GM23338 (cell line): ENCODE results near the gene UFD1. TPM values are rescaled to one million over a fixed set of nuclear protein-coding genes. Genes with fewer than 3 reads are reported as not detected.

Experiments used
- EZH2 ChIP-seq: fragments of 200-600 bp; sonication (generic); IDR thresholded peaks from one replicate; pipeline ENCODE4 v1.8.0; 2017; ENCODE audit warnings: antibody characterized with exemption, mild to moderate bottlenecking, low read depth; ENCODE audit not compliant: unreplicated experiment
- EZH2phosphoT487 ChIP-seq: fragments of 200-600 bp; sonication (generic); IDR thresholded peaks from one replicate; pipeline ENCODE4 v1.8.1; 2018; ENCODE audit warnings: antibody characterized with exemption; ENCODE audit not compliant: unreplicated experiment
- JUNB ChIP-seq: IDR thresholded peaks from one replicate; pipeline ENCODE4 v1.6.1; 2016; ENCODE audit warnings: antibody characterized with exemption; ENCODE audit not compliant: unreplicated experiment
- ZNF114 ChIP-seq: fragments of 250-450 bp; sonication (Bioruptor Pico); IDR thresholded peaks from 2 replicates; pipeline ENCODE4 v1.5.0; 2020; ENCODE audit warnings: mild to moderate bottlenecking, moderate library complexity
- polyA plus RNA-seq: library from polyadenylated mRNA; unstranded; fragments of >200 nt; fragmentation: Nextera tagmentation; extraction: Ambion mirVana; gene quantifications from 2 replicates; pipeline ENCODE4 v1.2.1, GENCODE V29; 2016
- total RNA-seq: library from RNA; depleted of rRNA; stranded (reverse); fragments of >200 nt; shearing (Covaris generic); gene quantifications from 2 replicates; pipeline ENCODE4 v1.2.3, GENCODE V29; 2014
- TF ChIP-seq, protein P1 (sequence below): fragments of 250-450 bp; sonication (Bioruptor Pico); IDR thresholded peaks from 2 replicates; pipeline ENCODE4 v1.5.0; 2020; ENCODE audit warnings: mild to moderate bottlenecking, moderate library complexity
- TF ChIP-seq, protein P2 (sequence below), 2 experiments: fragments of 200-600 bp in 1 of 2; sonication (generic) in 1 of 2; conservative IDR thresholded peaks; 2 replicates each; pipeline versions ENCODE4 v1.5.1 to v1.6.1; 2016 to 2017; ENCODE audit warnings: antibody characterized with exemption in 2 of 2, low read depth in 2 of 2, mild to moderate bottlenecking in 2 of 2, moderate library complexity in 1 of 2
- TF ChIP-seq, protein P3 (sequence below): IDR thresholded peaks from 2 replicates; pipeline ENCODE4 v1.6.1; 2016; ENCODE audit warnings: antibody characterized with exemption

The UFD1 gene
- total and polyA plus RNA-seq, 2 experiments from 2014 or later = 53.5 to 93.8 TPM

DNA sequence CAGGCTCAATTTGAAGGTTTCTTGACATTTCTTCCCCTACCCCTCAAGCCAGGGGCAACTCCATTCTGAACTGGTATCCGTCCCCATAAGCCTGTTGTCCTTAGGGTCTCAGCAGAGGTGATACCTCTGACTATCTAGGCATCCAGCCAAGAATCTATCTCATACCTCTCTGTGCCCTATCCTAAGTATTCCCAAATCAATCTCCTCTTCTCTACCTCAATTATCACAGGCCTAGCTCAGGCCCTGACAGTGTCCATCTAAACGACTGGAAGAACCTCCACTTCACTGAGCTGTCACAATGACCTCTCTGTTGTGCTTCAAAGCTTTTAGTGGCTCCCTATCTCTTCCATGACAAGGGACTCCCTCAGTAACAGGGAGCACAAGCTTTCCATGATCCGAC, 74.3 kb downstream of the UFD1 start (continued):
- TF ChIP-seq, protein P1, sequence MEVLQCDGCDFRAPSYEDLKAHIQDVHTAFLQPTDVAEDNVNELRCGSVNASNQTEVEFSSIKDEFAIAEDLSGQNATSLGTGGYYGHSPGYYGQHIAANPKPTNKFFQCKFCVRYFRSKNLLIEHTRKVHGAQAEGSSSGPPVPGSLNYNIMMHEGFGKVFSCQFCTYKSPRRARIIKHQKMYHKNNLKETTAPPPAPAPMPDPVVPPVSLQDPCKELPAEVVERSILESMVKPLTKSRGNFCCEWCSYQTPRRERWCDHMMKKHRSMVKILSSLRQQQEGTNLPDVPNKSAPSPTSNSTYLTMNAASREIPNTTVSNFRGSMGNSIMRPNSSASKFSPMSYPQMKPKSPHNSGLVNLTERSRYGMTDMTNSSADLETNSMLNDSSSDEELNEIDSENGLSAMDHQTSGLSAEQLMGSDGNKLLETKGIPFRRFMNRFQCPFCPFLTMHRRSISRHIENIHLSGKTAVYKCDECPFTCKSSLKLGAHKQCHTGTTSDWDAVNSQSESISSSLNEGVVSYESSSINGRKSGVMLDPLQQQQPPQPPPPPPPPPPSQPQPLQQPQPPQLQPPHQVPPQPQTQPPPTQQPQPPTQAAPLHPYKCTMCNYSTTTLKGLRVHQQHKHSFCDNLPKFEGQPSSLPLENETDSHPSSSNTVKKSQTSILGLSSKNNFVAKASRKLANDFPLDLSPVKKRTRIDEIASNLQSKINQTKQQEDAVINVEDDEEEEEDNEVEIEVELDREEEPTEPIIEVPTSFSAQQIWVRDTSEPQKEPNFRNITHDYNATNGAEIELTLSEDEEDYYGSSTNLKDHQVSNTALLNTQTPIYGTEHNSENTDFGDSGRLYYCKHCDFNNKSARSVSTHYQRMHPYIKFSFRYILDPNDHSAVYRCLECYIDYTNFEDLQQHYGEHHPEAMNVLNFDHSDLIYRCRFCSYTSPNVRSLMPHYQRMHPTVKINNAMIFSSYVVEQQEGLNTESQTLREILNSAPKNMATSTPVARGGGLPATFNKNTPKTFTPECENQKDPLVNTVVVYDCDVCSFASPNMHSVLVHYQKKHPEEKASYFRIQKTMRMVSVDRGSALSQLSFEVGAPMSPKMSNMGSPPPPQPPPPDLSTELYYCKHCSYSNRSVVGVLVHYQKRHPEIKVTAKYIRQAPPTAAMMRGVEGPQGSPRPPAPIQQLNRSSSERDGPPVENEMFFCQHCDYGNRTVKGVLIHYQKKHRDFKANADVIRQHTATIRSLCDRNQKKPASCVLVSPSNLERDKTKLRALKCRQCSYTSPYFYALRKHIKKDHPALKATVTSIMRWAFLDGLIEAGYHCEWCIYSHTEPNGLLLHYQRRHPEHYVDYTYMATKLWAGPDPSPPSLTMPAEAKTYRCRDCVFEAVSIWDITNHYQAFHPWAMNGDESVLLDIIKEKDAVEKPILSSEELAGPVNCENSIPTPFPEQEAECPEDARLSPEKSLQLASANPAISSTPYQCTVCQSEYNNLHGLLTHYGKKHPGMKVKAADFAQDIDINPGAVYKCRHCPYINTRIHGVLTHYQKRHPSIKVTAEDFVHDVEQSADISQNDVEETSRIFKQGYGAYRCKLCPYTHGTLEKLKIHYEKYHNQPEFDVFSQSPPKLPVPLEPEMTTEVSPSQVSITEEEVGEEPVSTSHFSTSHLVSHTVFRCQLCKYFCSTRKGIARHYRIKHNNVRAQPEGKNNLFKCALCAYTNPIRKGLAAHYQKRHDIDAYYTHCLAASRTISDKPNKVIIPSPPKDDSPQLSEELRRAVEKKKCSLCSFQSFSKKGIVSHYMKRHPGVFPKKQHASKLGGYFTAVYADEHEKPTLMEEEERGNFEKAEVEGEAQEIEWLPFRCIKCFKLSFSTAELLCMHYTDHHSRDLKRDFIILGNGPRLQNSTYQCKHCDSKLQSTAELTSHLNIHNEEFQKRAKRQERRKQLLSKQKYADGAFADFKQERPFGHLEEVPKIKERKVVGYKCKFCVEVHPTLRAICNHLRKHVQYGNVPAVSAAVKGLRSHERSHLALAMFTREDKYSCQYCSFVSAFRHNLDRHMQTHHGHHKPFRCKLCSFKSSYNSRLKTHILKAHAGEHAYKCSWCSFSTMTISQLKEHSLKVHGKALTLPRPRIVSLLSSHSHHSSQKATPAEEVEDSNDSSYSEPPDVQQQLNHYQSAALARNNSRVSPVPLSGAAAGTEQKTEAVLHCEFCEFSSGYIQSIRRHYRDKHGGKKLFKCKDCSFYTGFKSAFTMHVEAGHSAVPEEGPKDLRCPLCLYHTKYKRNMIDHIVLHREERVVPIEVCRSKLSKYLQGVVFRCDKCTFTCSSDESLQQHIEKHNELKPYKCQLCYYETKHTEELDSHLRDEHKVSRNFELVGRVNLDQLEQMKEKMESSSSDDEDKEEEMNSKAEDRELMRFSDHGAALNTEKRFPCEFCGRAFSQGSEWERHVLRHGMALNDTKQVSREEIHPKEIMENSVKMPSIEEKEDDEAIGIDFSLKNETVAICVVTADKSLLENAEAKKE (CRISPR knock-in tag) = no peak
- TF ChIP-seq JUNB (no peak), EZH2phosphoT487 (no peak), ZNF114 (no peak), EZH2 (no peak)
- TF ChIP-seq, protein P2, sequence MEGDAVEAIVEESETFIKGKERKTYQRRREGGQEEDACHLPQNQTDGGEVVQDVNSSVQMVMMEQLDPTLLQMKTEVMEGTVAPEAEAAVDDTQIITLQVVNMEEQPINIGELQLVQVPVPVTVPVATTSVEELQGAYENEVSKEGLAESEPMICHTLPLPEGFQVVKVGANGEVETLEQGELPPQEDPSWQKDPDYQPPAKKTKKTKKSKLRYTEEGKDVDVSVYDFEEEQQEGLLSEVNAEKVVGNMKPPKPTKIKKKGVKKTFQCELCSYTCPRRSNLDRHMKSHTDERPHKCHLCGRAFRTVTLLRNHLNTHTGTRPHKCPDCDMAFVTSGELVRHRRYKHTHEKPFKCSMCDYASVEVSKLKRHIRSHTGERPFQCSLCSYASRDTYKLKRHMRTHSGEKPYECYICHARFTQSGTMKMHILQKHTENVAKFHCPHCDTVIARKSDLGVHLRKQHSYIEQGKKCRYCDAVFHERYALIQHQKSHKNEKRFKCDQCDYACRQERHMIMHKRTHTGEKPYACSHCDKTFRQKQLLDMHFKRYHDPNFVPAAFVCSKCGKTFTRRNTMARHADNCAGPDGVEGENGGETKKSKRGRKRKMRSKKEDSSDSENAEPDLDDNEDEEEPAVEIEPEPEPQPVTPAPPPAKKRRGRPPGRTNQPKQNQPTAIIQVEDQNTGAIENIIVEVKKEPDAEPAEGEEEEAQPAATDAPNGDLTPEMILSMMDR (conservative IDR thresholded peaks at IDR 0.05; ENCODE audit: low read depth in 2 of 2) = no peak
- TF ChIP-seq, protein P3, sequence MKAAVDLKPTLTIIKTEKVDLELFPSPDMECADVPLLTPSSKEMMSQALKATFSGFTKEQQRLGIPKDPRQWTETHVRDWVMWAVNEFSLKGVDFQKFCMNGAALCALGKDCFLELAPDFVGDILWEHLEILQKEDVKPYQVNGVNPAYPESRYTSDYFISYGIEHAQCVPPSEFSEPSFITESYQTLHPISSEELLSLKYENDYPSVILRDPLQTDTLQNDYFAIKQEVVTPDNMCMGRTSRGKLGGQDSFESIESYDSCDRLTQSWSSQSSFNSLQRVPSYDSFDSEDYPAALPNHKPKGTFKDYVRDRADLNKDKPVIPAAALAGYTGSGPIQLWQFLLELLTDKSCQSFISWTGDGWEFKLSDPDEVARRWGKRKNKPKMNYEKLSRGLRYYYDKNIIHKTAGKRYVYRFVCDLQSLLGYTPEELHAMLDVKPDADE = no peak
